NCI-H748 (cell line): Measurements from ENCODE around the gene CTU2.

ENCODE experiments used
- DNase-seq: peaks from one replicate; lab custom pipeline; 2025; ENCODE audit not compliant: unreplicated experiment; lab: John Stamatoyannopoulos, UW

CTU2 gene

GRCh38 chr16:88696441-88696840, 9.9 kb upstream of the CTU2 start:
- DNase-seq = no peak

DNA sequence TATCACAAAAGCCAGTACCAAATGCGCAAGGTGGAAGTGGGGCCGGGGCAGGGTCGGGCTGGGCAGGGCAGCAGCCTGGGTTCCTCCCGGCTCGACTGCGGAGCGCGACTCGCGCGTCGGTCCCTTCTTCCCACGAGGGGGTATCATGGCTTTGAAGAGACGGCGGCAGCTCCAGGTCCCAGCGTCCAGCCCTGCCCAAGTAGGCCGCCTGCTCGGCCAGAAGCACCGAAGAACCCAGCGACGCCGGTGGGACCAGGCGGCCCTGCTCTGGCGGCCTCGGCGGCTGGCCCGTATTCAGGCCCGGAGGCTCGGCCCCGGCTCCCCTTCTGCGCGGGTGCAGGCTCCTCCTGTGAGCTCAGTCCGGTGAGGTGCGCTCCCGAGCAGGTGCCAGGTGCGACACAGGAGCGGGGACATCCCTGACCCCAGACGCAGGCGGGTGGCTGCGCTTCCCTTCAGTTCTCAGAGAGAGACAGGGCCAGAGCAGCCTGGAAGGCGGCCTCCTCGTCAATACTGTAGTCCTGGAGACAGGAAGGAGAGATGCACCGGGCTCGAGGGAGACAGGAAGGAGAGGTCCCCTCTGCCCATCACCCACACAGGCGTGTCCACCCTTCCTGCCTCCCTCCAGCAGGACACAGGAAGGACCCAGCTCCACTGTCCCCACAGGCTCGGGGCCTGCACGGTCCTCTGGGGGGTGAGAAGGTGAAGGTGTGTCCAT, 9.0 kb upstream of the CTU2 start:
- DNase-seq = no peak

GRCh38 chr16:88697831-88698615, 8.3 kb upstream of the CTU2 start:
- DNase-seq = no peak

DNA sequence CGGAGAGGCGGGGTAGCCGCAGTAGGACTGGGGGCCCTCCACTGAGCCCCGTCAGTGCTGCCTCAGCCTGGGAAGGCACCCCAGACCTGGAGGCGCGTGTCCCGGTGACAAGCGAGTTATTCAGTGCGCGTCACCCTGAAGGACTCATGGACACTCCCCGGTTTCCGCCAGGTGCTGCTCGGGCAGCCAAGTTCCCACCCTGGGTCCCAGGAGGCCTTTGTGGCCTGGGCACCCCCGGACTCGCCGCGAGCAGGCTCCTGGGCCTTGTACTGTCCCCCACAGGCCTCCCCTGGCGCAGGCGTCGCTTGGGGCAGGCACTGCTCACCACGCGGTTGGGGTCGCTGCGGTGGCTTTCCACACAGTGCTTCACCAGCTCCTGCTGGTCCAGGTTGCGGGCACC, 7.7 kb upstream of the CTU2 start:
- DNase-seq = no peak

DNA sequence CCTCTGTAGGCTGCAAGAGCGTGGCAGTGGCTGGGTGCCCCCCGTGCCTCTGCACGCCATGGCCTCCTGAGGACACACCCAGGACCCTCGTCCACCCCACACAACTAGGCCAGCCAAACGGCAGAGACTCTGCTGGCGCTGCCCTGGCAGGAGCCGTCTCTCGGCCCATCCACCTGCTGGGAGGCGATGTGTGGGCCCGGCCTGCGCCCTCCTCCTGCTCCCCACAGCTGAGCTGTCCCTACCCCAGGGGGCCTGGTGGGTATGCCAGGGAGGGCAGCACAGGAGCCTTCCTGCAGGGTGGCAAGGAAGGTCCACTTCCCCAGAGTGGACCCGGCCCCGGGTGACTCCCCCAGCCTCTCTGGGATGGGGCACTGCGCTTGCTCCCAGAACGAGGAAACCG, 7.1 kb upstream of the CTU2 start:
- DNase-seq = no peak

DNA sequence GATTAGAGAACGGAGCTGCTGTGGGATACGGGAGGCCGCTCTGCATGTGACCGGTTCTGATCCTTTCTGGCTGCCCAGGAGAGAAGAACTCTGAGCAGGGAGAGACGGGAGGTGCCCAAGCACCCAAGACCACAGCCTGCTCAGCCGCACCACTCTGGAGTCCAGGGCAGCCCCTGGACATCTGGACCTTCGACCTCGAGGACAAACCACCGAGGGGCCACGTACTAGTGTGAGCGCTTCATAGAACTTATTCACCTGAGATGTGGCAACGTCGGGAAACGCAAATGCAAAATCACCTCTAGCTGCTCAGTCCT, 6.0 kb upstream of the CTU2 start:
- no peak for DNase-seq

DNA sequence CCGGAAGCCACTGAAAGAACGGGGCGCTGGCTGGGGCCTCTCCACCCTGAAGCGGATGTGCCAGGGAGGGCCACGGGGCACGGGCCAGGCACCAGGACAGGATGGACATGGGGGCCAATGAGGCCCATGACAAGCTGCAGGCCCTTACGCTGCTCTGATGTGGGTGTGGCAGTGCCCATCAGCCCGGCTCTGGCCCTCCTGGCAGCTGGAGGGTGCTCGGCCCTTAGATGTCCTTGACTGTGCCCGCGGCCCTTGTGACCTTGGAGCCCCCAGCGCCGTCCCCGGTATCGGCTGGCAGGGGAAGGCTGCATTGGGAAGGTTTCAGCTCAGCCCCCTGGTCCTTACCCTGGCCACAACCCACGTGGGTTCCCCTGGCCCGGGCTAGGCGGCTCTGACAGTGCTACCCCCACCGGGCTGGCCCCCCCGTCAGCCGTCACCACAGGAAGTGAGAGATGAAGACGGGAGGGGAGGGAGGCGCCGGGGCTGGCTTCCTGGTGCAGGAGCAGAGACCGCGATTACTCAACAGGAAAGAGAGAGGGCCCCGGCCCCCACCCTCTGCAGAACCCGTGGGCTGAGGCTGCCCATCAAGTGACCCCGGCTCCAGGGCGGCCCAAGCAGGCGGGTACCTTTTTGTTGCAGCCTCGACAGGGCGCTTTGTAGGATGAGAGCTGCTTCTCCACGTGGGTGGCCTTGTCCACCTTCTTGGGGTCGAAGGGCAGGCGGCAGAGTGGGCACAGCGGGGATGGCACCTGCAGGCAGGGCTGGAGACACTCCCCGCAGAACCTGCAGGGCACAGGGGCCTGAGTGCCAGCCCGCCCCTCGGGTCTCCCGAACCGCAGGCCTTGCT, 5.4 kb upstream of the CTU2 start:
- DNase-seq = no peak

DNA sequence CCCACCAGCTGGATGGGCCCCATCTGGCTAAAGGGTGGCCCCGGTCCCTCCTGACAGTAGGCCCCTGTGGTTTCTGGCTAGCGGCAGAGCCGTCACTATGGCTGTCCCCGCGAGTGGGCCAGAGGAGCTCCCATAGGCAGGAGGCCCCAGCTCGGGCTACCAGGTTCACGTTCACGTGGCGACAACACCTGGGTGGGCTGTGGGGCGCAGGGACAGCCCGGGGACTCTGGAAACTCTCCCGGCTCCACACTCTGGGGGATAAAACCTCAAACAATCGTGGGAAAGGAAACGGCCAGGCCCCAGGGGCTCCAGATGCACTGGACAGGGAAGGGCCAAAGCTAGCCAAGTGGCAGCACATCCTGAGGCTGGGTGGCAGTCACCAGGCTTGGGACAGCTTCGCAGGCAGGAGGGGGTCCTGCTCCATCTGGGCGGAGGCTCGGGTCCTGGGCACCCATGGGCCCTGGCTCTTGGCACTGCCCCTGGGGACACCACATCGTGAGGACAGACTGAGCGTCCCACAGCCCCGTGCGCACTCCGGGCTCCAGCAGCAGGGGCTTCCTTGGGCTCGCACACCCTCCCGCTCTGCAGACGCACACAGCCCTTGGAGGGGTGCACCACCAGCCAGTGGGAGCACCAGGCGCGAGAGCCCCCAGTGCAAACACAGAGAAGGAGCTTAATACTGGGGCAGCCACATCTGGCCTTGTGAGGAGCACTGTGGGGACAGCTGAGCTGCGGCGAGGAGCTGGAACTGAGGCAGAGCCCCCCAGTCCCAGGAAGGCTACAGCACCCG, 4.5 kb upstream of the CTU2 start:
- no peak for DNase-seq

- no peak for DNase-seq
Observed at GRCh38 chr16:88702371-88703210, 3.7 kb upstream of the CTU2 start.

DNA sequence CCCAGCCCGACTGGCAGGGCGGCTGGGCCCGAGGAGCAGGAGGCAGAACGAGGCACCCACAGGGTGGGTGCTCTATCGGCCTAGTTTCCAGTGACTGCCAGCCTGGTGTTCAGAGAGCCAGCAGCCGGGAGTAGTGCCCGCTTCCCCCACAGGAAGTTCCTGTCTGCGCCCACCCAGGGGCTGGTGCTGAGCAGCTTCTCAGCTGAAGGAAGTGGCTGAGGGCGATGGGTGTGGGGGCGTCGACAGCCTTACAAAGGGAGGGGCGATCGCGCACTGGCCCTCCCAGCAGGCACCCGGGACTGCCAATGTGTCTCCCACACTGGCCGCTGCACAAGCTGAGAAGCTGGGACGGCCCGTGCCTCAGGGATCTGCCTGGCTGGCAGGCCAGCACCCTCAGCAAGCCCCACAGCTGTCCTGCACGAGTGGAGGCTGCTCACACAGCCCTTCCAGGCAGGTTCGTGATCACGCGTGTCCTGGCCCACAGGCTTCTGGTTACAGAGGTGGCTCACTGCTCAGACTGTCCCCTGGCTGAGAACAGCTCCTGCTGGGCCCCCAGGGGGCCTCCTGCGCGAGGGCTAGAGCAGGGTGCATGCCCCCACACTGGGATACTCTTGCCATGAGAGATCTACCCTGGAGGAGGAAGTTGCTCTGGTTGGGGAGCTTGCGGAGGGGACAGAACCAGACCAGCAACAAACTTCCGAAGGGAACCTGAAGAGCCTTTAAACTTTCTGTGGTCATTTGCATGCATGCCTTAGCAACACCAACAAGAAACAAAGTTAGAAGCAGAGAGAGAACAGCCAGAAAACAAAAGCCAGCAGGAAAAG, 2.6 kb upstream of the CTU2 start:
- DNase-seq = no peak

GRCh38 chr16:88705076-88705684, 1.1 kb upstream of the CTU2 start:
- DNase-seq = no peak

GRCh38 chr16:88705801-88706228, 488 bp upstream of the CTU2 start:
- peak; percentile 21 for DNase-seq

GRCh38 chr16:88706965-88707826, 893 bp downstream of the CTU2 start:
- no peak for DNase-seq

- DNase-seq = no peak
Observed at GRCh38 chr16:88710556-88710955, 4.3 kb downstream of the CTU2 start.

- DNase-seq = no peak
Observed at GRCh38 chr16:88711750-88712340, 5.5 kb downstream of the CTU2 start.

GRCh38 chr16:88712362-88712979, 6.2 kb downstream of the CTU2 start:
- no peak for DNase-seq

- no peak for DNase-seq
Observed at GRCh38 chr16:88713054-88713453, 6.8 kb downstream of the CTU2 start.
